GM23338 (cell line): ENCODE results near the gene TIMM44. TPM values are rescaled to one million over a fixed set of nuclear protein-coding genes. Genes with fewer than 3 reads are reported as not detected.

Experiments used
- polyA plus RNA-seq: library from polyadenylated mRNA; unstranded; fragments of >200 nt; fragmentation: Nextera tagmentation; extraction: Ambion mirVana; gene quantifications from 2 replicates; pipeline ENCODE4 v1.2.1, GENCODE V29; 2016
- total RNA-seq: library from RNA; depleted of rRNA; stranded (reverse); fragments of >200 nt; shearing (Covaris generic); gene quantifications from 2 replicates; pipeline ENCODE4 v1.2.3, GENCODE V29; 2014; rRNA removed

The TIMM44 gene
- total and polyA plus RNA-seq, 2 experiments from 2014 or later: 125 to 128 TPM

Other genes with a start within 250 kb of the TIMM44 start
- gene FCER2, start 241.5 kb downstream of the TIMM44 start, total RNA-seq: not detected in 2 replicates
- gene FCER2, start 241.5 kb downstream of the TIMM44 start, polyA plus RNA-seq: 0.29 and 0.38 TPM in 2 replicates
- 0.23 and 0.52 TPM in 2 replicates for gene CLEC4G, start 211.6 kb downstream of the TIMM44 start, total RNA-seq
- gene CLEC4G, start 211.6 kb downstream of the TIMM44 start, polyA plus RNA-seq: 0.65 and 0.70 TPM in 2 replicates
- 0.35 TPM in 1 of 2 replicates, not detected in the other for gene CD209, start 196.1 kb downstream of the TIMM44 start, total RNA-seq
- not detected in 2 replicates for gene CD209, start 196.1 kb downstream of the TIMM44 start, polyA plus RNA-seq
- gene CLEC4M, start 180.4 kb downstream of the TIMM44 start, total RNA-seq: not detected in 2 replicates
- gene CLEC4M, start 180.4 kb downstream of the TIMM44 start, polyA plus RNA-seq: not detected in 2 replicates
- 14.0 and 16.2 TPM in 2 replicates for gene EVI5L, start 113.4 kb downstream of the TIMM44 start, total RNA-seq
- 4.3 and 4.5 TPM in 2 replicates for gene EVI5L, start 113.4 kb downstream of the TIMM44 start, polyA plus RNA-seq
- 12.1 and 17.6 TPM in 2 replicates for gene PRR36, start 69.3 kb downstream of the TIMM44 start, total RNA-seq
- 17.9 and 22.3 TPM in 2 replicates for gene PRR36, start 69.3 kb downstream of the TIMM44 start, polyA plus RNA-seq
- gene LRRC8E, start 55.2 kb downstream of the TIMM44 start, total RNA-seq: 4.5 and 4.8 TPM in 2 replicates
- 0.29 and 1.3 TPM in 2 replicates for gene LRRC8E, start 55.2 kb downstream of the TIMM44 start, polyA plus RNA-seq
- gene MAP2K7, start 39.8 kb downstream of the TIMM44 start, total RNA-seq: 22.6 and 23.2 TPM in 2 replicates
- 11.3 and 12.2 TPM in 2 replicates for gene MAP2K7, start 39.8 kb downstream of the TIMM44 start, polyA plus RNA-seq
- 1.7 and 5.6 TPM in 2 replicates for gene TGFBR3L, start 28.8 kb downstream of the TIMM44 start, total RNA-seq
- gene TGFBR3L, start 28.8 kb downstream of the TIMM44 start, polyA plus RNA-seq: 6.2 and 7.0 TPM in 2 replicates
- gene SNAPC2, start 23.3 kb downstream of the TIMM44 start, total RNA-seq: 17.2 and 25.1 TPM in 2 replicates
- 16.4 and 17.1 TPM in 2 replicates for gene SNAPC2, start 23.3 kb downstream of the TIMM44 start, polyA plus RNA-seq
- 52.4 and 53.1 TPM in 2 replicates for gene CTXN1, start 17.5 kb downstream of the TIMM44 start, total RNA-seq
- gene CTXN1, start 17.5 kb downstream of the TIMM44 start, polyA plus RNA-seq: 22.3 and 22.5 TPM in 2 replicates
- gene ELAVL1, start 62.0 kb upstream of the TIMM44 start, total RNA-seq: 118 and 143 TPM in 2 replicates
- 74.1 and 81.6 TPM in 2 replicates for gene ELAVL1, start 62.0 kb upstream of the TIMM44 start, polyA plus RNA-seq
- gene CCL25, start 109.1 kb upstream of the TIMM44 start, total RNA-seq: 0.52 TPM in 1 of 2 replicates, not detected in the other
- 0.73 and 0.97 TPM in 2 replicates for gene CCL25, start 109.1 kb upstream of the TIMM44 start, polyA plus RNA-seq
- gene FBN3, start 205.9 kb upstream of the TIMM44 start, total RNA-seq: 34.7 and 54.5 TPM in 2 replicates
- gene FBN3, start 205.9 kb upstream of the TIMM44 start, polyA plus RNA-seq: 7.7 and 8.5 TPM in 2 replicates